HG02885 (cell line): ENCODE results near the gene MCL1.
A peak's percentile ranks its signal among the peaks of the same experiment; 100 is the strongest.

Experiments
- ATAC-seq: cut with Tn5 transposase; IDR thresholded peaks from one replicate; pipeline ENCODE4 v1.9.1; 2021; ENCODE audit warnings: mild to moderate bottlenecking; ENCODE audit not compliant: unreplicated experiment, poor library complexity

Gene MCL1

DNA sequence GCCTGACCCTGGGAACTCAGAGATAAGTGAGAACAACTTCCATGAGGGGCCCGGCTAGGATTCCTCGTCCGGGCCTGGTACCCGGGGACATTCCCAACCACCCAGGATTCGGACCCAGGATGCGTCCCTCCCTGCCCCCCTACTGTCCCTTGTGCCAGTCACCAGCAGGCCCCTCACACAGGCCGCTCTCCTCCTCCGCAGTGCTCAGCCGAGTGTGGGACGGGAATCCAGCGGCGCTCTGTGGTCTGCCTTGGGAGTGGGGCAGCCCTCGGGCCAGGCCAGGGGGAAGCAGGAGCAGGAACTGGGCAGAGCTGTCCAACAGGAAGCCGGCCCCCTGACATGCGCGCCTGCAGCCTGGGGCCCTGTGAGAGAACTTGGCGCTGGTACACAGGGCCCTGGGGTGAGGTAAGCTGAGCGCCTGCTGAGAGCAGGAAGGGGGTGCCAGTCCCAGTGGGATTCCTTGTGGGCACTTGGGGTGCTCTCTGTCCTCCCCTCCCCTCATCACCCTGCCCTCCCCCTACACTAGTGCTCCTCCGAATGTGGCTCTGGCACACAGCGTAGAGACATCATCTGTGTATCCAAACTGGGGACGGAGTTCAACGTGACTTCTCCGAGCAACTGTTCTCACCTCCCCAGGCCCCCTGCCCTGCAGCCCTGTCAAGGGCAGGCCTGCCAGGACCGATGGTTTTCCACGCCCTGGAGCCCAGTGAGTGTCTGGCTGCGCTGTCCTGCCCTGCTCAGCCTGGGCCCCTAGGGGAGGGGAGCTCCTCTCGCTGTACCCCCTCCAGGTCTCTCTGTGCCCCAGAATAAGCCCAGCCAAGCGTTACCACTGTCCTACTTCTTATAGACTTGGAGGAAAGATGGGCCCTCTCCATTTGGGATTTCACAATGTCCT is 20.4 kb downstream of the MCL1 start:
- ATAC-seq: no peak

DNA sequence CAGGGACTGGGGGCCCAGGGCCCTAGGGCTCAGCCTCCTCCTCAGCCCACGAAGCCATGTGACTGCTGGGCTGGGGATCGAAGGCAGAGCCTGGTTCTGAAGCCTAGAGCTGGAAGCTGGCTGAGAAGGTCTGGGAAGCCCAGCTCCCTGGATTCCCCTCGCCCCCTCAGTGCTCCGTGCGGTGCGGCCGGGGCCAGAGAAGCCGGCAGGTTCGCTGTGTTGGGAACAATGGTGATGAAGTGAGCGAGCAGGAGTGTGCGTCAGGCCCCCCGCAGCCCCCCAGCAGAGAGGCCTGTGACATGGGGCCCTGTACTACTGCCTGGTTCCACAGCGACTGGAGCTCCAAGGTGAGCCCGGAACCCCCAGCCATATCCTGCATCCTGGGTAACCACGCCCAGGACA is 21.1 kb downstream of the MCL1 start:
- no peak for ATAC-seq

DNA sequence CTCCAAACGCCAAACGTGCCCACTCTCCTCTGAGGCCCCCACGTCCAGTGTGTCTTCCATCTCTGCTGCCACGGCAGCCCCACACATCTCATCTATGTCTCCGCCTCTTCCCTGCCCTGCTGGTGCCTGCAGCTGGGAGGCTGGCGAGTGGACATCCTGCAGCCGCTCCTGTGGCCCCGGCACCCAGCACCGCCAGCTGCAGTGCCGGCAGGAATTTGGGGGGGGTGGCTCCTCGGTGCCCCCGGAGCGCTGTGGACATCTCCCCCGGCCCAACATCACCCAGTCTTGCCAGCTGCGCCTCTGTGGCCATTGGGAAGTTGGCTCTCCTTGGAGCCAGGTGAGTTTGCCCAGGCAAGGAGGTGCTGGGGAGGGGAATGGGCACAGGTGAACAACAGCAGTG is 21.6 kb downstream of the MCL1 start:
- ATAC-seq: no peak

DNA sequence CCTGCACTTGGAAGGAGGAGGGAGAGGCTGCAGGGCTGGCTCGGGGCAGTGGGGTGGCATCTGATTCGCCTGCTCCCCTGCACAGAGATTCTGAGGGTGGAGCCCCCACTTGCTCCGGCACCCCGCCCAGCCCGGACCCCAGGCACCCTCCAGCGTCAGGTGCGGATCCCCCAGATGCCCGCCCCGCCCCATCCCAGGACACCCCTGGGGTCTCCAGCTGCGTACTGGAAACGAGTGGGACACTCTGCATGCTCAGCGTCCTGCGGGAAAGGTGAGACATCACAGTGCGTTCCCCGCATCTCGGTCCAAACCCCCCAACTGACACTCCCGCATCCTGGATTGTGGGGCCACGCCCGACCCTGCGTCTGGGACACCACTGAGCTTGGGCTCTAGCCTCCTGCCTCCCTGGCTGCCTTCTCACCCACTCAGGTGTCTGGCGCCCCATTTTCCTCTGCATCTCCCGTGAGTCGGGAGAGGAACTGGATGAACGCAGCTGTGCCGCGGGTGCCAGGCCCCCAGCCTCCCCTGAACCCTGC is 22.3 kb downstream of the MCL1 start:
- no peak for ATAC-seq

DNA sequence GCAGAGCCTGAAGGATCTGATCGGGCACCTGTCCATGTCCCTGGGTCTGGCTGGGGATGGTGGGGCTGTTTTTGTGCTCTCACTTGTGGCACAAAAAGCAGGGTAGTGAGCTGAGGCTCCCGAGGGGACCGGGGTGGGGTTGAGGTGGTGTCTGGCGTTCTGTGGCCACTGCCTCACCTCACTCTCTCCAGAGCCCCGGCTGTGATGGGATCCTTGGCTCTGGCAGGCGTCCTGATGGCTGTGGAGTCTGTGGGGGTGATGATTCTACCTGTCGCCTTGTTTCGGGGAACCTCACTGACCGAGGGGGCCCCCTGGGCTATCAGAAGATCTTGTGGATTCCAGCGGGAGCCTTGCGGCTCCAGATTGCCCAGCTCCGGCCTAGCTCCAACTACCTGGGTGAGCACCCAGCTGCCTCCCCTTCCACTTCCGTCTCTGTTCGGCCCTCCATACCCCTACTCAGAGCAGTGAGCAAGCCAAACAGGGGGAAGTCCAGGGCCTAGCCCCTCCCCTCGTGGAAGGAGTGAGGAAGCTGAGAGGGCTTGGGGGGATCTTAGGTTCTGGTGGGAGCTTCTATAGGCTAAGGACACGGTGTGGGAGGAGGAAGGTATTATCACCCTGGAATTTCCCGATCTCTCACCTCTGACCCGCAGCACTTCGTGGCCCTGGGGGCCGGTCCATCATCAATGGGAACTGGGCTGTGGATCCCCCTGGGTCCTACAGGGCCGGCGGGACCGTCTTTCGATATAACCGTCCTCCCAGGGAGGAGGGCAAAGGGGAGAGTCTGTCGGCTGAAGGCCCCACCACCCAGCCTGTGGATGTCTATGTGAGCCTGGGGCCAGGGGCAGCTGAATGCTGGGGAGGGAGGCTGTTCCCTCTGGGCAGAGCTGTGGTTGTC is 23.2 kb downstream of the MCL1 start:
- no peak for ATAC-seq

DNA sequence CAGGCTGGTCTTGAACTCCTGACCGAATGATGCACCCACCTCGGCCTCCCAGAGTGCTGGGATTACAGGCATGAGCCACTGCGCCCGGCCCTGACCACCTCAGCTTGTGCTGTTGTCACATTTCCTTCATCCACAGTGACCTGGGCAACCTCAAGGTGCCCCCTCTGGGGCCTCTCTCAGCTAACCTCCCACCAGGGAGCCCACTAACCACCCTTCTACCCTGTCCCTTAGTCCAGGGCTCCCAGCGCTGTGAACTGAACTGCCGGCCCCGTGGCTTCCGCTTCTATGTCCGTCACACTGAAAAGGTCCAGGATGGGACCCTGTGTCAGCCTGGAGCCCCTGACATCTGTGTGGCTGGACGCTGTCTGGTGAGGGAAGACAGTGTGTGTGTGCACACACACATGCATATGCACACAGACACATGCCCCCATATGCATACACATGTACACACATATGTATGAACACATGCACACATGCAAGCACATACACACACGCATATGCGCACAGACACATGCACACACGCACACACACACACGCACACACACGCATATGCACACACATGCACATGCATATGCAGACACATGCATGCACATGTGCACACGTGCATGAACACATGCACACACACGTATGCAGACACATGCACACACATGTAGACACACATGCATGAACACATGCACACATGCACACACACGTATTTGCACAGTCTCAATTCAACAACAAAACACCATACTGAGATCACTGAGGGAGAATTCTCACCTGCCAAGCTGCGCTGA is 24.0 kb downstream of the MCL1 start:
- no peak for ATAC-seq

DNA sequence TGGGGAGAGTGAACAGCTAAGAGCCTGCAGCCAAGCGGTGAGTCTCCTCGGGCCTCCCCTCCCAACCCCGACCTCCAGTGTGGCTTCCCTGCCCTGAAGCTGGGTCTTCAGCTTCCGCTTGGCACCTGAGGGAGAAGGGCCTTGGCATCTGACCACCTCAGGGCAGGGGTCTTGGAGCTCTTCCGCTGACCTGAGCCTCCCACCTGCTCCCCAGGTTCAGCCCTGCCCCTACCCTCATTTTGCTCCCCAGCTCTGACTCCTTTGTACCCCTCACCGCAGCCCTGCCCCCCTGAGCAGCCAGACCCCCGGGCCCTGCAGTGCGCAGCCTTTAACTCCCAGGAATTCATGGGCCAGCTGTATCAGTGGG is 25.3 kb downstream of the MCL1 start:
- ATAC-seq: no peak

DNA sequence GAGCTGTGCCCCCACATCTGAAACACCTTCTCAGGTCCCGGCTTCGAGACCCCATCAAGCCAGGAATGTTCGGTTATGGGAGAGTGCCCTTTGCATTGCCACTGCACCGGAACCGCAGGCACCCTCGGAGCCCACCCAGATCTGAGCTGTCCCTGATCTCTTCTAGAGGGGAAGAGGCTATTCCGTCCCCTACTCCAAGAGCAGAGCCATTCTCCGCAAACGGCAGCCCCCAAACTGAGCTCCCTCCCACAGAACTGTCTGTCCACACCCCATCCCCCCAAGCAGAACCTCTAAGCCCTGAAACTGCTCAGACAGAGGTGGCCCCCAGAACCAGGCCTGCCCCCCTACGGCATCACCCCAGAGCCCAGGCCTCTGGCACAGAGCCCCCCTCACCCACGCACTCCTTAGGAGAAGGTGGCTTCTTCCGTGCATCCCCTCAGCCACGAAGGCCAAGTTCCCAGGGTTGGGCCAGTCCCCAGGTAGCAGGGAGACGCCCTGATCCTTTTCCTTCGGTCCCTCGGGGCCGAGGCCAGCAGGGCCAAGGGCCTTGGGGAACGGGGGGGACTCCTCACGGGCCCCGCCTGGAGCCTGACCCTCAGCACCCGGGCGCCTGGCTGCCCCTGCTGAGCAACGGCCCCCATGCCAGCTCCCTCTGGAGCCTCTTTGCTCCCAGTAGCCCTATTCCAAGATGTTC is 25.9 kb downstream of the MCL1 start:
- ATAC-seq: no peak

DNA sequence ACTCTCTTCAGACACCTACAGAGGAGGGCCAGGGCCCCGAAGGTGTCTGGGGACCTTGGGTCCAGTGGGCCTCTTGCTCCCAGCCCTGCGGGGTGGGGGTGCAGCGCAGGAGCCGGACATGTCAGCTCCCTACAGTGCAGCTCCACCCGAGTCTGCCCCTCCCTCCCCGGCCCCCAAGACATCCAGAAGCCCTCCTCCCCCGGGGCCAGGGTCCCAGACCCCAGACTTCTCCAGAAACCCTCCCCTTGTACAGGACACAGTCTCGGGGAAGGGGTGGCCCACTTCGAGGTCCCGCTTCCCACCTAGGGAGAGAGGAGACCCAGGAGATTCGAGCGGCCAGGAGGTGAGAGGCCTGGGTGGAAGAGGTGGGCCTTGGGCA is 26.5 kb downstream of the MCL1 start:
- no peak for ATAC-seq

DNA sequence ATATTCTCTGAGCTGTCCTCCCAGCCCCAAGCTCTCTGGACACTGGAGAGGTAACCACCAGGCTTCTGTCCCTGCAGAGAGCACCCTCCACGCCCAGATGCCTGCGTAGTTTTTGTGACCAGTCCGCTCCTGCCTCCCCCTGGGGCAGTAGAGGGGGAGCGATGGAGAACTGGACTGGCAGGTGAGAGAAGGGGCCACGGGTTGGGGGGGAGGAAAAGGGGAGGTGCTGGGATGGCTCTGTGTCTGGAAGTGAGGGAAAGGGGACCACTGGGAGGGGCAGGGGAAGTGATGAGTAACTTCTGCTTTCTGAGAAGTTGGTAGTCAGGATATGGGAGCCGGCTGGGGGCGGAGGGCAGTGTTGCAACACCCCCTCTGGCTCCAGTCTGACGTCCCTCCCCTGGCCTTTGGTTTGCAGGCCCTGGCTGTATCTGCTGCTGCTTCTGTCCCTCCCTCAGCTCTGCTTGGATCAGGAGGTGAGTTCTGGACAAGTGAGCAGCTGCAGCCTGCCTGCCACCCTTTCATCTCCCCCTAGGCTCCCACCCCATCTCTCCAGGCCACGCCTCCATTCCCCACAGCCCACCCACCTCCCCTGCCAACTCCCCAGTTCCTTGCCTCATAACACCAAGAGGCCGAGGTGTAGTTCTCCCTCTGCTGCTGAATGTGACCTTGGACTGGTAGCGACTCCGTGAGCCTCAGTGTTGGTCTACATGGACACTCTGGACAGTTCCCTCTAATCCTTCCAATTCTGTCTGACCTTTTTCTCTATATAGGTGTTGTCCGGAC is 27.1 kb downstream of the MCL1 start:
- ATAC-seq: no peak

DNA sequence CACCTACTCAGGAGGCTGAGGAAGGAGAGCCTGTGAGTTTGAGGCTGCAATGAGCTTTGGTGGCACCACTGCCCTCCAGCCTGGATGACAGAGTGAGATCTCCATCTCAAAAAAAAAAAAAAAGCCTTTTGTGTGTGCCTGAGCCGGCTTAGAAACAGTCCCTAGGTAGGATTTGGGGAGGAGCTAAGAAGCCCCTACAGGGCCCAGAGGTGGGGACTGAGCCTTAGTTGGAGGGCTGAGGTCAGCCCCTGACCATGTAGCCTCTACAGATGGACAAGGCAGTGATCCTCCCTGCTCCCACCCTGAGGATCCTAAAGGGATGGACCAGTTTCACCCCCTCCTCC is 27.7 kb downstream of the MCL1 start:
- ATAC-seq: no peak

DNA sequence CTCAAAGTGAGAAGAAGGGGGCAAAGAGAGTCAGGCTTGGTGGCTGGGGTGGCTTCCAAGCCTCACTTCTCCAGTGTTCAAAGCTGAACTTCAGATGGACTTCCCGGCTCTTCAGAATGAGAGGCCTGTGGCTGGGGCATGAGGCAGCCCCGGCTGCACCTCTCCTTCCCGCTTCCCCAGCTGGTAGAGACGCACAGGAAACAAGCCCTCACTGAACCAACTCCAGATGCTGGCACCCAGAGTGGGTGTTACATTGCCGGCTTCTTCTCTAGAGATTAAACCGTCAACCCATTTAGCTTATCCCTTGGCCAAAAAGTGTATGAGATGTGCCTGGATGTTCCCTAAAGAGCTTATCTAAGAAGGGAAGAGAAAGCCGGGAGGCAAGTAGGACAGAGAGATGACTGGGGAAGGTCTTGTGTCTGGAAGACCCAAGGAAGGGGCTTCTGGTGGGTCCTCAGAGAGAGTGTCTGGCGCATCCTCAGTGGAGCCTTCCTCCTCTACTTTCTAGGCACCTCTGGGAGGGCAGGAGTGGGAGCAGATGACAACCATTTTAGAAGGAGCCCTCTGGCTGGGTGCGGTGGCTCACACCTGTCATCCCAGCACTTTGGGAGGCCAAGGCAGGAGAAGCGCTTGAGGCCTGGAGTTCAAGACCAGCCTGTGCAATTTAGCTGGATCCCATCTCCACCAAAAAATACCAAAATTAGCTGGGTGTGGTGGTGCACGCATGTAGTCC is 28.2 kb downstream of the MCL1 start:
- no peak for ATAC-seq

DNA sequence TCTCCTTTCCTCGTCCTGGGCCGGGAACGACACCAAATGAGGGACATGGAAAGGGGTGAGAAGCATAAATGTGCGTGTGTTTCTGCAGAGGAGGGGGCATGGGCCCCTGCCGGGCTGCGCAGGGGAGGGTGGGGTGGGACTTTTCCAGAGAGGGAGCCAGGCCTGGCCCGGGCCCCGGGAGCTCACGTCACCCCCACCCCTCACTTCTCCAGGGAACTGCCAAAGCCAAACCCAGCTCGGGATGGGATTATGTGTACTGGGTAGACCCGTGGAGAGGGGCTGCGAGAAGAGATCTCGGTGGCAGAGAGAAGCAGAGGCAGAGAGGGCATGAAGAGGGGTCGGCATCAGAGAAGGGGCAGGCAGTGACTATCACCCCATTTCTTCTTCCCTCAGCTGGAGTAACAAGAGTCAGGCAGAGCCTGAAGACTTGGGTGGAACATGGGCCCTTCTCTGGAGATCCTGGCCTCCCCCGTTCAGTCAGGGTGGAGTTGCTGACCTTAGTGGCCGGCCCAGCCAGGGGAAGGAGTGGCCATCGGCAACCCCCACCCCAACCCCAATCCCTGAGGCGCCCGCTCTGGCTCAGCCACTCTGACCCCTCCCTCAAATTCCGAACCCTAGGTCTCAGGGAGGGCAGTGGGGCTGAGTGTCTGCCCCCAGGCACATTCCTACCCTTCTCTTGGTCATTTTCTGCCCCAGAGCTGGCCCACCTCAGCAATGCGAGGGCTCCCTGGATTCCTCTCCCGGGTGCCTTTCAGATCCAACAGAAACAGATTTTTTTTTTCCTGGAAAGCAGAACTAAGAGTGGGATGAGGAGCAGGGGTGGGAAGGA is 29.0 kb downstream of the MCL1 start:
- no peak for ATAC-seq

DNA sequence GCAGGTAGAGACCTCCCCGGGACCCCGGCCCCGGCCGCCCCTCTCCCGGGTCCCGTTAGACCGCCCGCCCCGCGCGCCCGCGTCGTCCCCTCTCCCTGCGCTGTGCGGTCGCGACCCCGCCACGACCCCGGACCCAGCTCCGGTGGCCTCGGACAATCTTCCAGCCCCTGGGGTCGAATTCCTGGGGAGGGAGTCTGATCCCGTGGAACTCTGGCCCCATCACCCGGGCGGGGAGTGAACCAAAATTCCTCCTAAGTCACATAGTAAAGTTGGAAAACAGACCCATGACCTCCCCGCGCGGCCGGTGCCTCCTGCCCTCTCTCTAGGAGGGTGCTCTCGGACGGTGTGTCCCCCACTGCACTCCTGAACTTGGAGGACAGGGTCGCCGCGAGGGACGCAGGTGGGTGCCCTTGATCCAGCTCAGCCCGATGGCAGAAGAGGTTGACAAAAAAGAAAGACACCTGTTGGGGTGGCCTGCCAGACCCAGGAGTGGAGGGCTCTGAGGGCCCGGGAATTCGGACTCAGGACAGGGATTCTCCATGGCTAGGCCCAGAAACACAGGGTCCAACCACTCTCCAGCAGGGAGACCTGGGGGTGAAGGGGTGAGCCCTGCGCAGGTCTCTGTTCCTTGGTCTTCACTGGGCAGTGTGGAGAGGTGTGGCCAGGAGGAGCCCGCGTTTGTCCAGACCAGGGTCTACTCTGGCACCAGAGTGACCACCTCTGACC is 29.8 kb downstream of the MCL1 start:
- peak; percentile 14 for ATAC-seq

DNA sequence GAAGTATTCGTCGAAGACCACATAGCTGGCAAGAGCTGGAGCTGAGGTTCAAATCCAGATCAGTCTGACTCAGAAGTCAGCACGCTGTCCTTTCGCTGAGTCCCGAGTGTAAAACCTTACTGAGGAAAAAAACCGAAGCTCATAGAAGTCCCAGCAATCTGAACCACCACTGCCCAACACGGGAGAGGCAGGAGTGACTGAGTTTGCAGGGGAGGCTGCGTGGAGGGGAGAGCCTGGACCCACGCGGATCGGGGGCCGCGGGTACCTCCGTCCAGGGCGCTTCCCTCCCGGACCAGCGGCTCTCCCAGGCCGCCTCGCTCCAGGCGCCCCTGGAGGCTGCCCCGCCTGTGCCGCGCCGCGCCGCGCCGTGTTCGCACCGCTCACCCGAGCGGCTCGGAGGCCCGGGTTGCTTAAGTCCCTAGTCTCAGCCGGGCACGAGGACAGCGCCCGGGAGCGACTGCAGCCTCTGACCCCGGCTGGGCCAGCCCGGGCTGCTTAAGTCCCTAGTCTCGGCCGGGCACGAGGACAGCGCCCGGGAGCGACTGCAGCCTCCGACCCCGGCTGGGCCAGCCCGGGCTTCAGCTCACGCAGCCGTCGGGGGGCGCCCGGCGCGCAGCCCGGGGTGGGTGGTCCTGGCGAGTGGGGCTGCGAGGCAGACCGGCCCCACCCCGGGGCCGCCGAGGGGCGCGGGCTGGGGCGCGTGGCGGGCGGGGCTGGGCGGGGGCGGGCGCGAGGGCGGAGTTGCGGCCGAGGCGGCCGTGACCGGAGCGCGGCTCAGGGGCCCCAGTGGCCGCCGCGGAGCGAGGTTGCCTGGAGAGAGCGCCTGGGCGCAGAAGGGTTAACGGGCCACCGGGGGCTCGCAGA is 30.5 kb downstream of the MCL1 start, which contains the start of gene ADAMTSL4:
Gene ADAMTSL4 (plus strand): TSS at position 777 of the 864 bp plus-strand sequence. CDS start 2,881 bp downstream, outside the sequence.
- ATAC-seq: peak; percentile 62

DNA sequence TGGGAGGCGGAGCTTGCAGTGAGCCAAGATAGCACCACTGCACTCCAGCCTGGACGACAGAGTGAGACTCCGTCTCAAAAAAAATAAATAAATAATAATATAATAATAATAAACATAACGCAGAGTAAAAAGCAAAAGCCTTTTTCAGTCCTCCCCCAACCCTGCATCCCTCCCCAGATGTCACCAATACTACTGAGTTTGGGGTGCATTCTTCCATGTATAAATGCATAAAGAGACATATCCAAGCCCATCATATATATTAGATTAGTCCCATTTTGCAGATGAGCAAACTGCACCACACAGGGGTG is 31.1 kb downstream of the MCL1 start:
- no peak for ATAC-seq
